A172 (cell line): ENCODE results near the gene RENBP. TPM values are rescaled to one million over a fixed set of nuclear protein-coding genes. Genes with fewer than 3 reads are reported as not detected.

ENCODE experiments used
- DNase-seq: peaks from one replicate; pipeline ENCODE4 v3.0.0-alpha.2; 2015; ENCODE audit warnings: low spot score
- total RNA-seq: library from RNA; depleted of rRNA; stranded (reverse); fragments of >200 nt; shearing (Covaris generic); gene quantifications from 2 replicates; pipeline ENCODE4 v1.2.3, GENCODE V29; 2014

RENBP gene
- total RNA-seq, 1 experiment from 2014 or later: 0.62 TPM

DNA sequence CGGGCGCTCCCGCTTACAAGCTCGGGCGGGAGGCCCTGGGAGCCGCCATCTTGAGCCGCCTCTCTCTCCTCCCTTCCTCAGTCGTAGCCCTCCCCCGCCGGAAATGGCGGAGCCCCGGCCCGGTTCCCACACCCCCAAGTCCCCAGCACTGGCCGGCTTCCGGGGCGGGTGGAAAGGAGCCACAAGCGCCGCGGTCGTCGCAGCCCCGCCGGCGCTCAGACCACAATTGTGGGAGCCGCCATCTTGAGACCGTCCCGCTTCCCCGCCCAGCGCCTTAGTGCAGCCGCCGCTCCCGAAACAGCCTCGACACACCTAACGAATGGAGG lies 26.6 kb upstream of the RENBP start:
- DNase-seq: peak; percentile 82

DNA sequence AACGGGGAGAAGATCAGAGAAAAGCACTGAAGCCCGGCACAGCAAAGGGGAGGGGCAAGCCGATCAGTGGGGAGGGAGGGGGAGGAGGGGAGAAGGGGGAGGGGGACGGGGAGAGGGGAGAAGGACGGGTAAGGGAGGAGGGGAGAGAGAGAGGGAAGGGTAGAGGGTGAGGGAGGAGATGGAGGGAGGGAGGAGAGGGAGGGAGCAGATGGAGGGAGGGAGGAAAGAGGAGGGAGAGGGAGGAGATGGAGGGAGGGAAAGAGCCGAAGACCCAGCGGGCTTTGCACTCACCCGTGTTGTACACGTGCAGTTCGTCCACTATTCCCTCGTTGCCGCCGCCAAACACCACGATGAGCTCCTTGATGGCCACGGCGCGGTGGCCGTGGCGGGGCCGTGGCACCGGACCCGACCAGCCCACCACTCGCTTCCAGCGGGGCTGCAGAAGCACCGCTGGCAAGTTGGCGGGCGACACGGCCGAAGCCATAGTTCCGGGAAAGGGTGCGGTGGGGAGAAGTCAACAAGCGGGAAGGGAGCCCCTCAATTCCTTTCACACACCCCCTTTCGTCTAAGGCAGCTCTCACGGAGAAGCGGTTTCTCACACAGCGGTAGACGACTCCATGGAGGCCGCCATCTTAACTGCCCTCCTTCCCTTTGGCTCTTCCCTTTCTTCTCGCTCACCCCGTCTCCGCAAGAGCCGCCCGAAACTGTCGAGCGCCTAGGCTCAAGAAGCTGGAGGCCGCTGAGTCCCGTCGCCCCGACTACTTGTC lies 26.1 kb upstream of the RENBP start:
- DNase-seq: peak; percentile 82

DNA sequence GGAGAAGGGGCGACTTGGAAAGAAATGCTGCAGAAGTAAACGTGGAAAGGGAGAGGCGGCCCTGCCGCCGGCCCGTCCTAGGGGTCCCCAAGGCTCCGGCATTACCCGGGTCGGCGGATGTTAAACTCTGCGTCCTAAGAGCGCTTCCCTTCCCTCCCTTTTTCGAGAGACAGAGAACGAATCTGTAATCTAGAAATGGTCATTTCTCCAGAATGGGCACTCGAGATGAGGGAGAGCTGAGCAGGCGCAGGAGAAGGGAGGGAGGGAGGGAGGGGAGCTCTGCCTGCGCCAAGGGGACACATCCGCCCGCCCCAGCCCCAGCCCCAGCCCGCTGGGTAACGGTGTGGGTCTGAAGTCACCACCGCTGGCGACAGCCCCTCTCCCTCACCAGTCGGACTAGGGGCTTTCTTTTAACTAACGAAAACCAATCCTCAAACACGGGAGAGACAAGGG lies 25.5 kb upstream of the RENBP start:
- DNase-seq: peak; percentile 38

DNA sequence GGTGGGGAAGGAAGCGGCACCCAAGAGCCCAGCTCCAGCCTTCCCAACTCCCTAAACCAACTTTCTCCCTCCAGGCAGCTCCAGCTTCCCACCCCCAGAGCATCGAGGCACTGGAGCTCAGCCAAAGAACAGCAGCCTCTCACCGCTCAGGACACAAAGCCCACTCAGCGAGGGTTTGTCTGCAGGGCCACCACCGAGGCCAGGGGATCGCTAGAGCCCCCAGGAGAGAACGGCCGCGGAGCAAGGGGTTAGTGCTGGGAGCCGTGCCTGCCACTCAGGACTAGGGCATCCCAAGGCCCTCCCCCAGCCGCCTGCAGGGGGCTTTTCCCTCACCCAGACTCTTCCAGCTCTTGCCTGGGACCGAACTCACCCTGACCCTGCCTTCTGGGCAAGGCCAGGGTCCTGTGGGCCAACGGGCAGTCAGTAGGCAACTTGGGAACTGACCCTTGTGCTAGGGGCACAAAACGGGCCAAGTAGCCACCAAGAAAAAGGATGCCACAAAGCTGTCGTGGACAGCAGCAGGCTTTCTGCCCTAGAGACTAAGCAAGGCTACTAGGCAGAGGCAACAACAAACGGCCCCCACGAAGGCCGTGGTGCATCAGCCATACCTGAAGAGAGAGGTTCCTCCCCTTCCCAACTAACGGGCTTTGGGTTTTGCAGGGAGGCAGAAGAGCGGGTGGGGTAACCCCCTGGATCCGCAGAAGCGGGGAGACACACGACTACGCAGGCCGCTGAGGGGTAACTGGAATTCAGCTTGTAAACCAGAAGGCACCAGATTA lies 24.9 kb upstream of the RENBP start:
- no peak for DNase-seq

DNA sequence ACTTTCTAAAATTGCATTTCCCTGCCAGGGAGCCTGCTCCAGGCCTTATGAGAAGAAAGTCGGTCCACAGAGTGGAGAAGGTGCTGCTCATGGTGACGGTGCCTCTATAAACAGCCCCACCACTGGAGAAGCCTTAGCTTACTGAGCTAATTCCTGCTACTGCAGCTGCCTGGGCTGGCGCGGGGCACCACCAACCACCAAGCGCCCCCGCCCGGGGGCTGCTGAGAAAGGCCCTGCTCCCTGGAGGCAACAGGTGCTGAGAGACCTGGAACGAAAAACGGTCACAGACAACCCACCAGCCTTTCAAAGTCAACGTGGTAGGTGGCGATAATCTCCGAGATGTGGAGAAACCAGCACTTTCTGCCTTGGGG lies 24.3 kb upstream of the RENBP start:
- DNase-seq: no peak

DNA sequence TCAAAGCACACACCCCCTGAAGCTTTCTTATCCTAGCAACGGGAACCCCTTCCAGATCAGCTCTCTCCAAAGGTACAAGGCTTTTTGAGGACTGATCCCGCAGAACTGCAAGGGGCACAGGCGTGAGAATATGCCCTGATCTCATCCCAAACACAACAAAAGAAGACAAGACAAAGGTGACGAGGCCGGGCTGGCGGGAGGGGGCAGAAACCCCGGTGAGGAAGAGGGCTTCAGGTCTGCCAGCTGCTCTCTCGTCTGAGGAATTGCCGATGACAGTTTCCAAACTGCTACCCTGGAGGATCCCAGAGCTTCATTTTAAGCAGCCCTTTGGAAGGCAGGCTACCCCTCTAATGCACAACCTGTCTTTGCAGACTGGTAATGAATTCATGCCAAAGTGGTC lies 23.8 kb upstream of the RENBP start:
- DNase-seq: no peak

DNA sequence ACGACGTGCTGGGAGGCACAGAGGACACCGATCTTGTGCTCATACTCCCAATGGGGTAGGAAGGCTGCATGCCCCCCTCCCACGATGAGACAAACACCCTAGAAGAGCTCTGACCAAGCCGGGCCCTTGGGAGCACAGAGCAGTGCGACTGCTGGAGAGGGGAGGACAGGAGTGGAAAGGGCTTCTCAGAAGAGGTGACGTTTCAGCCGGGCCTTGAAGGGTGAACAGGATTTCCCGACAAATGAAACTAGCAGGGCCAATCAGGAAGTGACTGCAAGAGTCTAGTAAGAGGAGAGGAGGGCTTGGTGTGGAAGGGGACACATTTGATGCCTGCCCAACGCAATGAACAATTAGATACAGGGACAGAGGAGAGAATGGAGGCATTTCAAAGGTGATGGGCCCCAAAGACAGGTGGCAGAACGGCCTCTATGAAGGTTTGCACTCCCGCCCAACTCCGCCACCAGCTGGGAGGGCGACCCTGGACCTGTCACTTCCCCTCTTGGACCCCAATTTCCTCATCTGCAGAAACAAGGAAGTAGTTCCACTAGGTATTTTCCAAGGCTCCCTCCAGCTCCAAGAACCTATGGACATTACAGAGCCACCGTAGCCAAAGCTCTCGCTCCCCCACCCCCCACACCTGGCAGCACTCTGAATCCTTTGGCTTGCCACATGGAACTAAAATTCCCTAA lies 23.2 kb upstream of the RENBP start:
- DNase-seq: no peak

DNA sequence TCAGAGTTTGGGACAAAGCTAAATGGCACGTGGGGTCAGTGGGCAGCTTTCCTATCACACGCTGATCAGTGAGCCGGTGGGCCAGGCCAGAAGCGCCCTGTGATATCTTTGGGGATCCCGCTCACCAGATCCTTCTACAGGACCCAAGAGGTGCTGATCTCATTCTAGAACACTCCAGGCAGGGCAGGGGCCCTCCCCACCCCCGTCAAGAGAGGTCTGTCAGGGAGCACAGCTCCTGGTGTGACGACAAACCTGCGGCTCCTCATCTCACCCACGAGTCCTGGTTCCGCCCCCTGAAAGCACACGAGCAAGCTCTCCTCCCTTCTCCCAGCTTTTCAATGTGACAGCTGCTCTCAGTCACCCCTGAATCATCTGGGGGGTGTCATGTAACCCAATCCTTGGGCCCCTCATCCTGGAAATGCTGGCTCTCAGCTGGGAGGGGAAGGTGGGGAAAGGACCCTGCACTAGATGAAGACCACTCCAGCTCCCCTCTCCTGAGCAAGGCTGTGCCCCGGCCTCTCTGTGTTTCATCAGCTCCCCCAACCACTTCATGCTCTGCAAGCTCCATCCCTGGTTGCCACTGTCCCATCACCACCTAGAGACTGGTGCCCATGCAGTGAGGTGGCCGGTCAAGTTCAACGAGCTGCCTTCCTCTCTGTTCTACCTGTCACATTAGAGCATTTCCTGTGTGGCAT lies 22.5 kb upstream of the RENBP start:
- DNase-seq: no peak

DNA sequence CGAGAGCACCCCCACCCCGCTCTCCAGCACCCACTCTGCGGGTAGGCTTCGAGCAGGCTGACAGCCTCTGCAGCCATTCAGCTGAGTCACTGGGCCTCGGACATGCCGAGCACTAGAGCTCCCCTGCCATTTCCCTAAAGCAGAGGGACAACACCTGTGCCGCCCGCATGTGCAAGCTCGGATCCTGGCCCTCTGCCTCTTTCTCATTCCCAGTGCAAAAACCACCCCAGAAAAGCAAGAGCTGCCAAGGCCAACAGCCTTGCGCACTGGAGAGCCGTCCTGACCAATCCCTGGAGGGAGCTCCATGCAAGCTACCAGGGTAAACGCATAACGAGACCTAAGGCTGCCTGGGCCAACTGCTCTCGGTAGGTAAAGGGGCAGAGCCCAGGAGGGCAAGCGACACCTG lies 21.8 kb upstream of the RENBP start:
- DNase-seq: no peak

DNA sequence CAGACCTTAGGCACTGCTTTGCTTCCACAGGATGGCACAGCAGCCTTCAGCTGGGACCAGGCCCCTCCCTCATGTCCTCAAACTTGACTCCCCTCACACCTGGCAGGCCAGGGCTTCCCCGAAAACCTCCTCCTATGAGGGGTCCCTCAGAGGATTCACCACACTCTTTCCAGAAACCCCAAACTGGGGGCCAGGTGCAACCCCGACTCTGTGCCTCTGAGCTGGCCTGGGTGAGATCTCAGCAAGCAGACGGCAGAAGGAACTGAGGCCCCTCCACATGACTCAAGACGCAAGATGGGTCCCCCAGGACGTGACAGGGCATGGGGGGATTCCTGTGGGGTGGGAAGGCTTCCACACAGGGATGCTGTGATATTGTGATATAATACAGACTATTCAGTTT lies 21.0 kb upstream of the RENBP start:
- DNase-seq: no peak

DNA sequence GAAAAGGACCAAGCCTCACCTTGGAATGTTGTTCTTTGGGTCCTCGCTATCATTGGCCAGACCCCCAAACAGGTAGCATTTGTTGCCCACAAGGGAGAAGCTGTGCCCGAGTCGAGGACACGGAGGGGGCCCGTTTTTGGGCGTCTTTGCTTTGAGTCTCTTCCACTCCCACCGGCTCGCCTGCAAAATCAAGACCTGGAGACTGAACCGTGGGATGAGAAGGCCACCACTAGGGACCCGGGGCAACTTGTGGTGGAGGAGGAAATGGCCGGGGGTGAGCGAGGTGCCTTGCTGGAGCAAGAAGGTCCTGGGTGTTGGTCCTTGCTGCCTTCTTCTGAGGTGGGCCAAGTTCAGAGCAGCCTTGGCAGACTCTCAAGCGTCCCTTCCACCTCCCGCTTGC lies 19.7 kb upstream of the RENBP start:
- DNase-seq: no peak

DNA sequence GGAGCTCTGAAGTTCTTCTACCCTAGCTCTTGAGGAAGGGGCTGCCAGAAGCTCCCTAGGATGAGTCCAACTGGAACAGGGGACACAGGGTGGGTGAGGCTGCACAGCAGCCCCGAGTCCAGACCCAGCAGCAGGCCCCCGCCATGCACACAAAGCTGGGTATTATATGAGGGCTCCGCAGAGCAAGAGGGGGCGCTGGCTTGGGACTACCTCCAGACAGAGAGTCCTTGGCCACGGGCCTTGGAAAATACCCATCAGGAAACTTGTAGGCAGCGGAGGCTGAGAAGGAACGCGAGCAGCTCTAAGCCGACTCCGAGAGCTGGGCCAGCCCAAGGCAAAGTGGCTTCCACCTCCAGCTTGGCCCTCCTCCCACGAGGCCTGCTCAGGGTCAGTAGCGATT lies 19.1 kb upstream of the RENBP start:
- no peak for DNase-seq

DNA sequence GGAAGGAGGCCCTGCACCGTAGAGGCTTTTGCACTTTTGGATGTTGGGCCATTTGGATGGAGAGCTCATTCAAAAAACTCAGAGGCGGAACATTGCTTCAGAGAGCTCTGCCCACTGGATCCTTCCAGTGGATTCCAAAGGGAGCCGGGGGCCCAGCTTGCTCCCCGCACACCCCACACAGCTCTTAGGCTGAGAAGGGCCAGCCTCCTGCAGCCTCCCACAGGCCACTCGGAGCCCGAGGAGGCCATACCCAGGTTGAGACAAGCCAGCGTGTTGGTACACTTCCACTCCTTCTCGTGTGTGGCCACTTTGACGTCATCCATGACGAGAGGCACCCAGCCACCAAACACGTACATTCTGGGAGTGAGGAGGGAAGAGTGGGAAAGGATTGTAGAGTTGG lies 16.8 kb upstream of the RENBP start:
- no peak for DNase-seq

DNA sequence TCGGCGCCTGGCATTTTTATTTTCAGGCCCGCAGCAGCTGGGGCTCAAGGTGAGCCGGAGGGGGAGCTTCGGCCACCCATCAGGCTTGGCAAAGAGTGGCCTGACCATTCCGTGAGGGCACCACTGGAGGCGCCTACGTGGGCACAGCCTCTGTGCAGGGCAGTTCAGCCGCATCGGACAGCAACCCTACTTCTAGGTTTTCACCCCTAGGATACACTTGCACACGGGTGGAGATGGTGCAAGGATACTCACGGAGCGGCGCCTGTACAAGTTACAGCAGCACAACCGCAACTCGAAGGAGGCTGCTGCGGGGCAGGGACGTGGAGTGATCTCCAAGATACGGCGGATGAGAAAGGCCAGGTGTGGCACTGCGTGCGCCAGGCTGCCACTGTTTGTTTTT lies 16.3 kb upstream of the RENBP start:
- DNase-seq: no peak

DNA sequence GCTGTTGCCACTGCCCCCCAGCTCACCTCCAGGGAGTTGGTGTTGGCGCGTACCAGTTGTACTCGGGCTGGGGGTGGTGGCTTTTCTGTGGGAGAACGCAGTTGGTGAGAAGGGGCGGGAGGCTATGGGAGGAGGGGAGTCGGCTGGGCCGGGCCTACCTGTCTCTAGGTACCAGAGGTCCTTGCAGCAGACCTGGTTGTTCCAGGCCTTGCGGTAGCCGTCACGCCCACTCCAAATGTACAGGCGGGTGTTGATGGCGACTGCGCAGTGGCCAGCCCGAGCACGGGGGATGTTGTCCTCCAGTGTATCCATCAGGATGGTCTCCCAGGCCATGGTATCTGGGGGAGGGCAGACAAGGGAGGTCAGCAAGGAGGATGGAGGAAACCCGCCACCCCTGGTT lies 15.6 kb upstream of the RENBP start:
- no peak for DNase-seq

DNA sequence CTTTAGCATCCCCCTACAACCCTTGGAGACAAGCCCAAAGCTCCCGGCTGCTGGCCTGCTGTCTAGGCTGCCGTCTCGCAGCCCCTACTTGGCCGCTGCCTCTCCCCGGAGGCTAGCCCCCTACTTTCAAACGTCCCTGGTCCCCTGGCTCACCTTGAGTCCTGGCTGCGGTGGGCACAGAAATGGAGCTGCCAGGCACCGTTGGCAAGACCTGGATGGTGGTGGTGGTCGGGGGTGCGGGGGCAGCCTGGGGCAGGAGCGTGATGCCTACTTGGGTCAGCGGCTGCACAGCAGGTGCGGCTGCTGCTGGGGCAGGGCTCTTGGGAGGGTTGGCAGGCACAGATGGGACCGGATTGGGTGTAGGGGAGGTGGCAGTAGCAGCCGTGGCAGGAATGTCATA lies 15.2 kb upstream of the RENBP start:
- DNase-seq: no peak

DNA sequence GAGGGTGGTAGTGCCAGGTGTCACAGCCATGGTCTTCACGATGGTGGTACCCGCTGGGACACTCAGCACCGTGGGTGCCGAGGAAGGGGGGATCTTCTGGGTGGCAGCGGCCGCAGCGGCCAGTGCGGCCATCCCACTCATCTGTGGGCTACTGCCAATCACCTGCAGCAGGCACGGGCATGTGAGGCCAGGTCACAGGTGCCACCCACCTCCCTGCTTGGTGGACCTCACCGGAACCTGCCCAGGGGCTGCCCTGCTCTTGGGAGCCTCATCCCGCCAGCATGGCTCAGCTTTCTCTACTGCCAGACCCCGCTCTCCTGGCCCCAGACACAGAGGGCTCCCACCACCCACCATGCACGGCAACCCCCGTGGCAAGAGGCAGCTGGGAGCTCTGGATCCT lies 14.2 kb upstream of the RENBP start:
- no peak for DNase-seq

DNA sequence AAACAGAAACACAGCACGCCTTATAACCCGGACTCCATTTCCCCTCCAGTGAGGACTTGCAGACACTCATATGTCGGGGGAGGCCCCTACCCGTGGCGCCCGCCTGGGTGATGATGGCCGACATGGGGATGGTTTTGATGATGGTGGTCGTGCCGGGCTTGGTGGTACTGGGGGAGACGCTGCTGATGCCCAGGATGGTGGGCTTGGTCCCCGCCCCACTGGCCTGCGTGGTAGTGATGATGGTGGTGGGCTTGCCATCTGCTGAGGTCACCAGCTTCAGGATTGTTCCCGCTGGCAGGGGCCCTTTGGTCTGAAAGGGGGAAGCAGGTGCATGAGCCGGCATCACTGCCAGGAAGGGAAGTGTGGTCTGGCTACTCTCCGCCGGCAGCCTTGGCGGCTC lies 12.8 kb upstream of the RENBP start:
- DNase-seq: no peak

DNA sequence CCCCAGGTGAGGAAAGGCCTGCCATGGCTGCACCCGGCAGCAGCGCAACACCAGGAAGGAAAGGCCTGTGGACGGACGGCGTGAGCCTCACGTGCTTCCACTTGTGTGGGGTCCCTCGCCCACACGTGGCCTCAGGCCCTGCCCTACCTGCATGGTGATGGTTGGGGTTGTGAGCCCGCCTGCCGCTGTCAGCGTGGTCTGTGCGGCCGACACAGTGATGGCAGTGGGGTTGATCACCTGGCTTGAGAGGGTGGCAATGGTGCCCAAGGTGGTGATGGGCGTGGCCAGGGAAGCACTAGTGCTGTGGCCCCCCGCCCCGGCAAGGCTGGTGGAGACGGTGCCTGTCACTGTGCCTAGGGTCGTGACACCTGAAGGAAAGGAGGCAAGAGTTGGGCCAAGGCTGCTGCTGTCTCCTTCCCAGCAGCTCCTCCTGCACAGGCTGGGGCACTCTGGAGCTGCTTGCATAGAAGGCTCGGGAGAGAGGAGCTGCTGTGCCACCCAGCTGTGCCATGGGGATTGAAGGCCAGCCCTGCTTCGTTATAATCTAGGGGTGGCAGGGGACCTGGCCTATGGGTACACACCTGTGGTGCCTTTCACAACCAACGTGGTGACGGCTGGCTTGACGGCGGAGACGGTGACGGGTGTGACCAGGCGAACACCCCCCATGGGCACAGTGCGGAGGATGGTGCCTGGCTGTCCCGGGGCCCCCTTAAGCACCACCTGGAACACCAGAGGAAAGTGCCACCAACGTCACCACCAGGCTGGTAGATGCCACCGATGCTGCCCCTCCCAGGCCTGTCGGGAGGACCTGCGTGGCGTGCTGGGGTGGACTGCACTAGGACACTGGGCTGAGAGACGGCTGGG lies 11.8 kb upstream of the RENBP start:
- no peak for DNase-seq

DNA sequence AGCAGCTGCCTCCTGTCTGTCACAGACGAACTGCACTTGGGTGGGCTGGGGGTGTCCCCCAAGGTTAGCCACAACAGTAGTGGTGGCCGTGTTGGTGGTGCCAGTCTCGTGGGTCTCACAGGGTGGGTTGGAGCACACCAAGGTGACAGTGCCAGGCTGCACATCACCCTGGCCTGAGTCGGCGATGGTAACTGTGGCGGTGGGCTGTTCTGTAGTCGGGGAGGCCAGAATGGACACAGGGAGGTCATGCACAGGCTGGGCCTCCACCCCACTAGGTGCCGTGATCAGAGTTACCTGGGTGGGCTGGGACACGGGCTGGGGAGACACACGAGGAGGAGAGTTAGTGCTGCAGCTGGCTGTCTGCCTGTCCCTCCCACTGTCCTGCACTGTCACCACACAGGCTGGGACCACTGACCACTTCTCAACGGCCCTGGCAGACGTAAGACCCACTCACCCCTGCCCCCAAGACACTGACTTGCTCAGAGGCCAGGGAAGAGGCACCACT lies 10.8 kb upstream of the RENBP start:
- DNase-seq: no peak

DNA sequence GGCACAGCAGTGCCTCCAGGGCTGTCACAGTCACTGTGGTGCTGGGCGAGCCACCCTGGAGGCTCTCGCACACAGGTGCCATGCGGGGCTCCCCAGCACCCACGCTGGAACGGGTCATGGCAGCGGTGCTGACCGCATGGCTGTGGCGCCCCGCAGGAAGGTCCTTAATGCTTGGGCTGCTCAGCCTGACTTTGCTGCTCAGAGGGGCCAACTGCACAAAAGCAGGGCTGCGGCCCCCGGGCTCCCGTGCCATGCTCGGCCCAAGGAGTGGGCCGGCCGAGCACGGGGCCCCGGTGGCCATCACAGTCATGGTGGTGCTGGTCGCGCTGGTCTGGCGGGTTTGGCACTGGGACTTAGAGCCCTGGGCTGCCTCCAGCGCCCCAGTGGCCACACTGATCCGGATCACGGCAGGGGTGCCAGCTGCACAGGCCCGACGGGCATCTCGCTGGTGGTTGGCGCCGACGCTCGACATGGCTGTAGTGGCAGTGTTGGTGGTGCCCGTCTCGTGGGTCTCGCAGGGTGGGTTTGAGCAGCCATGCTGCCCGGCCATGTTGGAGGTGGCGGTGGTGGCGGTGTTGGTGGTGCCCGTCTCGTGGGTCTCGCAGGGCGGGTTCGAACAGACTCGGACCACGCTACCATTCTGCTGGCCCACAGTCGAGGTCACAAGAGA lies 10.2 kb upstream of the RENBP start:
- DNase-seq: no peak
